Stimulated activated naive CD8-positive, alpha-beta T cell treated with anti-CD3 and anti-CD28 coated beads, Interleukin-15, amount 100 ng/mL, for 72 hours (primary cell): ENCODE results near the gene RELN.
A peak's percentile ranks its signal among the peaks of the same experiment; 100 is the strongest.

Experiments used
- ATAC-seq: fragments of 150-1000 bp; cut with Tn5 transposase; 2 replicates; pipeline ENCODE4 v1.10.0; 2021; ENCODE audit warnings: mild to moderate bottlenecking, moderate library complexity
- DNase-seq, 2 donors: peaks; one replicate each; pipeline ENCODE4 v3.0.0; 2021 to 2022
- H3K27ac Mint-ChIP-seq, 2 donors: one replicate each; pipeline ENCODE4 v1.8.0; 2022; ENCODE audit warnings: mild to moderate bottlenecking in 2 of 2, mixed read lengths in 2 of 2, moderate library complexity in 2 of 2
- H3K27me3 Mint-ChIP-seq: one replicate; pipeline ENCODE4 v1.8.0; 2022; ENCODE audit warnings: mixed read lengths
- H3K4me1 Mint-ChIP-seq: one replicate; pipeline ENCODE4 v1.8.0; 2022; ENCODE audit warnings: mild to moderate bottlenecking, mixed read lengths
- H3K4me3 Mint-ChIP-seq, 2 donors: one replicate each; pipeline ENCODE4 v1.8.0; 2022; ENCODE audit warnings: mild to moderate bottlenecking in 2 of 2, mixed read lengths in 2 of 2, moderate library complexity in 1 of 2
- H3K9me3 Mint-ChIP-seq, 2 donors: one replicate each; pipeline ENCODE4 v1.8.0; 2022; ENCODE audit warnings: mixed read lengths in 2 of 2

The RELN gene

GRCh38 chr7:103469095-103469948, 520.1 kb downstream of the RELN start:
- DNase-seq, result no peak
- H3K4me3 Mint-ChIP-seq, result no peak overlapping the region
- H3K4me1 Mint-ChIP-seq, result no peaks in the 10 kb centered on the region
- no peak for ATAC-seq
- peaks cover 10% of the 10 kb centered on the region for H3K27me3 Mint-ChIP-seq
- no peaks in the 10 kb centered on the region for H3K9me3 Mint-ChIP-seq
- H3K27ac Mint-ChIP-seq, result no peak overlapping the region

DNA sequence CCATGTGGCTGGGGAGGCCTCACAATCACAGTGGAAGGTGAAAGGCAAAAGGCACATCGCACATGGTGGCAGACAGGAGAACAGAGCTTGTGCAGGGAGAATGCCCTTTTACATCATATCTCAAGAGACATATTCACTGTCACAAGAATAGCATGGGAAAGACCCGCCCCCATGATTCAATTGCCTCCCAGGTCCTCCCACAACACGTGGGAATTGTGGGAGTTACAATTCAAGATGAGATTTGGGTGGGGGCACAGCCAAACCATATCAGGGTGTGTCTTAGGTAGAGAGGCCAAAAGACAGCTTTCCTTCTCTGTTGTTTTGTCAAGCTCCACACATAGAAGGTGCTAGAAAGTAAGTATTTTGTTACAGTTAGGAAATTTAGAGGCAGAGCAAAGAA, 522.6 kb downstream of the RELN start:
- peaks cover 20% of the 10 kb centered on the region for H3K27me3 Mint-ChIP-seq
- no peak for DNase-seq
- H3K4me3 Mint-ChIP-seq, result no peak overlapping the region
- H3K9me3 Mint-ChIP-seq, result no peaks in the 10 kb centered on the region
- no peak for ATAC-seq
- peak overlapping the region in 1 of 2 donors; percentile 66 for H3K27ac Mint-ChIP-seq
- no peaks in the 10 kb centered on the region for H3K4me1 Mint-ChIP-seq

GRCh38 chr7:103462358-103462757, 527.1 kb downstream of the RELN start:
- H3K9me3 Mint-ChIP-seq, result no peaks in the 10 kb centered on the region
- no peak overlapping the region for H3K4me3 Mint-ChIP-seq
- peaks cover 26% of the 10 kb centered on the region for H3K27me3 Mint-ChIP-seq
- no peak for DNase-seq
- H3K4me1 Mint-ChIP-seq, result no peaks in the 10 kb centered on the region
- no peak for ATAC-seq
- no peak overlapping the region for H3K27ac Mint-ChIP-seq

- Mint-ChIP-seq H3K4me3 (no peak overlapping the region), H3K4me1 (peaks cover 16% of the 10 kb centered on the region), H3K9me3 (peaks cover 6 to 14% of the 10 kb centered on the region in 2 donors), H3K27me3 (peaks cover 96% of the 10 kb centered on the region), H3K27ac (no peak overlapping the region)
- ATAC-seq, result peak; percentile 82
- DNase-seq, result peak; percentile 48
These were observed 542.1 kb downstream of the RELN start for GRCh38 chr7:103447073-103447960.

- Mint-ChIP-seq H3K4me1 (peaks cover 16% of the 10 kb centered on the region), H3K27ac (no peak within 1 kb of the TSS), H3K27me3 (peaks cover 96% of the 10 kb centered on the region), H3K9me3 (peaks cover 2% of the 10 kb centered on the region in 2 donors), H3K4me3 (peak within 1 kb of the TSS; percentile 87)
- DNase-seq (peak; percentile 15 to 17), ATAC-seq (peak; percentile 81)
These were observed 543.4 kb downstream of the RELN start, which contains the start of gene SLC26A5 for GRCh38 chr7:103446049-103446520. Gene SLC26A5, minus strand, starts transcription at chr7:103446207. Its CDS starts 24,693 bp downstream, at chr7:103421514.

DNA sequence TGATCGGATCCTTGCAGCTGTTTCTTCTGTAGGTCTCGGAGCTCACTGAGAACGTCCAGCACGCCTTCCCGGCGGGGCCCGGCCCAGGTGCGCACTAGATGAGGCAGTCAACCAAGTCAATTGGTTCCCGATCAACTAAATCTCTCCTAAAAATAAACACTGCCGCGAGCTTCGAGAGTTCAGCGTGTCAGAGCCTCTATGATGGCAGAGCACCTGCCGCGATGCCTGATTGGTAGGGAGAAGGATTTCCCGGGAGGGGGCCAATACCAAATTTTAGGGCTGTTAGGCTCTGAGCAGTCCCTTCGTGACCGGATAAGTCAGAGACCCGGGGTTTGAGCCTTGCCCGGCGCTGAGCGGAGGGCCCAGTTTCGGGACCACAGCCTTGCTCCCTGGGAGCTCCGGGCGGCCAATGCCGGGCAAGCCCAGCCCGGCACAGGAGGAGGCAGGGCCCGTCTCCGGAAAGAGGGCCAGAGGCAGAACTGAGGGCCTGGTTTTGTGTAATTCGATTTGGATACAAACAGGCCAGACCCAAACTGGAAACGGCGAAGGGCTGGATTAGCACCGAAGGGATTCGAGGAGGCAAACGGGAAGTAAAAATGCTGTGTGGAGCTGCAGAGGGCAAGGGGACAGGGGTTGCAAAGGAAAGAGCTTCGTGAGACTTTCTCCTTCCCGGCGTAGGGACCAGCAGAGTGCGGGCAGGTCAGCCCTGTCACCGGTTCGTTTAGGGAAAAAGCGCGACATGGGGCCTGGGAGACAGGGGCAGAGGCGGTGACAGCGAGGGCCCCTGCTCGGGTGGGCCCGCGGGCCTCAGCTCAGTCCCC, 544.0 kb downstream of the RELN start:
- no peaks in the 10 kb centered on the region for H3K9me3 Mint-ChIP-seq
- H3K4me1 Mint-ChIP-seq, result peaks cover 16% of the 10 kb centered on the region
- H3K27ac Mint-ChIP-seq, result no peak overlapping the region
- H3K4me3 Mint-ChIP-seq, result peak overlapping the region; percentile 87
- H3K27me3 Mint-ChIP-seq, result peaks cover 91% of the 10 kb centered on the region
- DNase-seq (peak; percentile 10), ATAC-seq (peak; percentile 53)

GRCh38 chr7:103439661-103440060, 549.8 kb downstream of the RELN start:
- no peaks in the 10 kb centered on the region for H3K4me1 Mint-ChIP-seq
- DNase-seq (no peak), ATAC-seq (no peak)
- peaks cover 60% of the 10 kb centered on the region for H3K27me3 Mint-ChIP-seq
- no peak overlapping the region for H3K27ac Mint-ChIP-seq
- H3K9me3 Mint-ChIP-seq, result no peaks in the 10 kb centered on the region
- H3K4me3 Mint-ChIP-seq, result no peak overlapping the region

GRCh38 chr7:103437623-103438022, 551.8 kb downstream of the RELN start:
- ATAC-seq (no peak), DNase-seq (no peak)
- peaks cover 40% of the 10 kb centered on the region for H3K27me3 Mint-ChIP-seq
- H3K9me3 Mint-ChIP-seq, result no peaks in the 10 kb centered on the region
- H3K4me1 Mint-ChIP-seq, result no peaks in the 10 kb centered on the region
- H3K4me3 Mint-ChIP-seq, result no peak overlapping the region
- H3K27ac Mint-ChIP-seq, result no peak overlapping the region

- peaks cover 21% of the 10 kb centered on the region for H3K27me3 Mint-ChIP-seq
- no peak for ATAC-seq
These were observed 556.7 kb downstream of the RELN start for GRCh38 chr7:103432712-103433111.

GRCh38 chr7:103425177-103425576, 564.3 kb downstream of the RELN start:
- DNase-seq (no peak), ATAC-seq (no peak)
- Mint-ChIP-seq H3K9me3 (no peaks in the 10 kb centered on the region), H3K4me1 (no peaks in the 10 kb centered on the region), H3K27ac (no peak overlapping the region), H3K4me3 (no peak overlapping the region), H3K27me3 (peaks cover 14% of the 10 kb centered on the region)

More at GRCh38 chr7:103432712-103433111, 556.7 kb downstream of the RELN start:
- no peak for DNase-seq
- Mint-ChIP-seq H3K27ac (no peak overlapping the region), H3K4me3 (no peak overlapping the region), H3K9me3 (no peaks in the 10 kb centered on the region), H3K4me1 (no peaks in the 10 kb centered on the region)

DNA sequence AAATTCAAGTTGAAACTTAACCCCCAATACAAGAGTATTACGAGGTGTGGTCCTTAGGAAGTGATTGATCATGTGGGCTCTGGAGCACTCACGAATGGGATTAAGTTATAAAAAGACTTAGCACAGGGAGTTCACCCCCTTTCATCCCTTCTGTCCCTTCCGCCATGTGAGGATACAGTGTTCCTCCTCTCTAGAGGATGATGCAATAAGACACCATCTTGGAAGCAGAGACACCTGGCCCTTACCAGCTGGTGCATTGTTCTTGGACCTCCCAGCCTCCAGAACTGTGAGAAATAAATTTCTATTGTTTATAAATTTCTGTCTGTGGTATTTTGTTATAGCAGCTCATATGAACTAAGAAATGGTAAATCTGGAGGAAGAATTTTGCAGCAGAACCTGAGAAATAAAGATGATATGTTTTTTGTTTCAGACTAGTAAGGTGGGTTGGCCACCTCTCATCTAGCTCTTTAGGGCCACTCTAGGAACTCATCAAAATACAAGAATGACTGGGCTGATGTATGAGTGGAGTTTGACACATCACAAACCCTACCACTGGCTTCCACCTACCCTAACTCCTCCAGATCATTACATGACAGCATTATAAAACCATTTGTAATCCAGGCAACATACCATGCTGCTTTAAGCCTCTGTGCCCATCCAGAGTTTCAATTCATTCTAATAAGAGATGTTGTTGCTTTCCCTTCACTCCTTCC, 565.8 kb downstream of the RELN start:
- H3K4me1 Mint-ChIP-seq, result no peaks in the 10 kb centered on the region
- H3K4me3 Mint-ChIP-seq, result no peak overlapping the region
- peaks cover 17% of the 10 kb centered on the region for H3K27me3 Mint-ChIP-seq
- DNase-seq (no peak), ATAC-seq (no peak)
- no peaks in the 10 kb centered on the region for H3K9me3 Mint-ChIP-seq
- no peak overlapping the region for H3K27ac Mint-ChIP-seq
